ENCODE data around the gene RAPH1.

DNA sequence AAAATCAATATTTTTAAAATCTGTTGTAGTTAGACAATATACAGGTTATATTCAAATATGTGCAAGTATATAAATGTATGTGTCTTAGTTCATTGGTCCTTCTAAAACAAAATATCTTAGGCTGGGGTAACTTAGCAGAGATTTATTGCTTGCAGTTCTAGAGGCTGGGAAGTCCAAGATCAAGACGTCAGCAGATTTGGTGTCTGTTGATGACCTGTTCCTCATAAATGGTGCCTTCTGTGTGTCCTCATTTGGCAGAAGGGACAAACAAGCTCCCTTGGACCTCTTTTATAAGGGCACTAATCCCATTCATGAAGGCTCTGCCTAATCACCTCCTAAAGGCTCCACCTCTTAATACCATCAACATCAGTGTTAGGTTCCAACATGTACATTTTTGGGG lies 175.7 kb downstream of the RAPH1 start:
- TF ChIP-seq, protein P1, sequence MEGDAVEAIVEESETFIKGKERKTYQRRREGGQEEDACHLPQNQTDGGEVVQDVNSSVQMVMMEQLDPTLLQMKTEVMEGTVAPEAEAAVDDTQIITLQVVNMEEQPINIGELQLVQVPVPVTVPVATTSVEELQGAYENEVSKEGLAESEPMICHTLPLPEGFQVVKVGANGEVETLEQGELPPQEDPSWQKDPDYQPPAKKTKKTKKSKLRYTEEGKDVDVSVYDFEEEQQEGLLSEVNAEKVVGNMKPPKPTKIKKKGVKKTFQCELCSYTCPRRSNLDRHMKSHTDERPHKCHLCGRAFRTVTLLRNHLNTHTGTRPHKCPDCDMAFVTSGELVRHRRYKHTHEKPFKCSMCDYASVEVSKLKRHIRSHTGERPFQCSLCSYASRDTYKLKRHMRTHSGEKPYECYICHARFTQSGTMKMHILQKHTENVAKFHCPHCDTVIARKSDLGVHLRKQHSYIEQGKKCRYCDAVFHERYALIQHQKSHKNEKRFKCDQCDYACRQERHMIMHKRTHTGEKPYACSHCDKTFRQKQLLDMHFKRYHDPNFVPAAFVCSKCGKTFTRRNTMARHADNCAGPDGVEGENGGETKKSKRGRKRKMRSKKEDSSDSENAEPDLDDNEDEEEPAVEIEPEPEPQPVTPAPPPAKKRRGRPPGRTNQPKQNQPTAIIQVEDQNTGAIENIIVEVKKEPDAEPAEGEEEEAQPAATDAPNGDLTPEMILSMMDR (IDR thresholded peaks at IDR 0.05; ENCODE audit: insufficient read depth, low read length) = no peak
- TF ChIP-seq, protein P2, sequence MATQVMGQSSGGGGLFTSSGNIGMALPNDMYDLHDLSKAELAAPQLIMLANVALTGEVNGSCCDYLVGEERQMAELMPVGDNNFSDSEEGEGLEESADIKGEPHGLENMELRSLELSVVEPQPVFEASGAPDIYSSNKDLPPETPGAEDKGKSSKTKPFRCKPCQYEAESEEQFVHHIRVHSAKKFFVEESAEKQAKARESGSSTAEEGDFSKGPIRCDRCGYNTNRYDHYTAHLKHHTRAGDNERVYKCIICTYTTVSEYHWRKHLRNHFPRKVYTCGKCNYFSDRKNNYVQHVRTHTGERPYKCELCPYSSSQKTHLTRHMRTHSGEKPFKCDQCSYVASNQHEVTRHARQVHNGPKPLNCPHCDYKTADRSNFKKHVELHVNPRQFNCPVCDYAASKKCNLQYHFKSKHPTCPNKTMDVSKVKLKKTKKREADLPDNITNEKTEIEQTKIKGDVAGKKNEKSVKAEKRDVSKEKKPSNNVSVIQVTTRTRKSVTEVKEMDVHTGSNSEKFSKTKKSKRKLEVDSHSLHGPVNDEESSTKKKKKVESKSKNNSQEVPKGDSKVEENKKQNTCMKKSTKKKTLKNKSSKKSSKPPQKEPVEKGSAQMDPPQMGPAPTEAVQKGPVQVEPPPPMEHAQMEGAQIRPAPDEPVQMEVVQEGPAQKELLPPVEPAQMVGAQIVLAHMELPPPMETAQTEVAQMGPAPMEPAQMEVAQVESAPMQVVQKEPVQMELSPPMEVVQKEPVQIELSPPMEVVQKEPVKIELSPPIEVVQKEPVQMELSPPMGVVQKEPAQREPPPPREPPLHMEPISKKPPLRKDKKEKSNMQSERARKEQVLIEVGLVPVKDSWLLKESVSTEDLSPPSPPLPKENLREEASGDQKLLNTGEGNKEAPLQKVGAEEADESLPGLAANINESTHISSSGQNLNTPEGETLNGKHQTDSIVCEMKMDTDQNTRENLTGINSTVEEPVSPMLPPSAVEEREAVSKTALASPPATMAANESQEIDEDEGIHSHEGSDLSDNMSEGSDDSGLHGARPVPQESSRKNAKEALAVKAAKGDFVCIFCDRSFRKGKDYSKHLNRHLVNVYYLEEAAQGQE (IDR thresholded peaks at IDR 0.05; ENCODE audit: insufficient replicate concordance, low read depth) = no peak
- no peak for TF ChIP-seq POLR2AphosphoS5 (IDR thresholded peaks at IDR 0.05; ENCODE audit: low read depth)

Measured in HL-60 (cell line).